Transverse colon (tissue), 4 donors: ENCODE results near the gene PLA2G12B.

Experiments used
- CTCF ChIP-seq, 5 experiments: fragments of 200-600 bp in 3 of 5; fragments of 450-650 bp in 2 of 5; sonication (generic) in 3 of 5; IDR thresholded peaks; 1 replicate in 2 of 5; 2 replicates in 3 of 5; pipeline ENCODE4 v1.5.1; 2016 to 2017; ENCODE audit warnings: antibody characterized with exemption in 5 of 5, inconsistent platforms in 3 of 5, mild to moderate bottlenecking in 2 of 5, moderate library complexity in 1 of 5
- POLR2A ChIP-seq: fragments of 450-650 bp; IDR thresholded peaks from one replicate; pipeline ENCODE4 v1.6.1; 2016; ENCODE audit warnings: antibody characterized with exemption, mild to moderate bottlenecking, moderate library complexity
- POLR2AphosphoS5 ChIP-seq, 3 donors: sonication (generic); formaldehyde crosslinking; IDR thresholded peaks; one replicate each; pipeline ENCODE4 v1.6.1; 2016; ENCODE audit warnings: antibody characterized with exemption in 3 of 3

- TF ChIP-seq CTCF (IDR thresholded peaks at IDR 0.05) = no peak
- TF ChIP-seq POLR2A = no peak
- no peak for TF ChIP-seq POLR2AphosphoS5 (IDR thresholded peaks at IDR 0.05)
These were observed 30.3 kb downstream of the PLA2G12B start for GRCh38 chr10:72924351-72924750.
